GM12891 (cell line): ENCODE data around the gene MT1B.
A peak's percentile ranks its signal among the peaks of the same experiment; 100 is the strongest.

Experiments
- POLR2A ChIP-seq: IDR thresholded peaks from 2 replicates; pipeline ENCODE4 v1.6.1; 2011; ENCODE audit warnings: low read depth, low read length, control low read depth
- POLR2AphosphoS5 ChIP-seq: IDR thresholded peaks from 2 replicates; pipeline ENCODE4 v1.6.1; 2011; ENCODE audit warnings: low read depth, low read length, control low read depth
- POU2F2 ChIP-seq: IDR thresholded peaks from 2 replicates; pipeline ENCODE4 v1.6.1; 2011; ENCODE audit warnings: low read depth, mild to moderate bottlenecking, control low read depth, low read length, moderate library complexity
- SPI1 ChIP-seq: IDR thresholded peaks from 2 replicates; pipeline ENCODE4 v1.6.1; 2011; ENCODE audit warnings: low read depth, low read length, control low read depth

GRCh38 chr16:56630134-56630533 is 21.6 kb upstream of the MT1B start:
- no peak for TF ChIP-seq POLR2A
- TF ChIP-seq POLR2AphosphoS5, result no peak
- no peak for TF ChIP-seq POU2F2
- TF ChIP-seq SPI1, result peak; percentile 90
